ENCODE data around the gene SCEL. TPM values are rescaled to one million over a fixed set of nuclear protein-coding genes. Genes with fewer than 3 reads are reported as not detected.

Gene SCEL
- total and polyA plus RNA-seq, 8 donors = 0.19 to 76.8 (median 1.0) TPM; not detected in 4

GRCh38 chr13:77616027-77616426, 80.5 kb downstream of the SCEL start:
- TF ChIP-seq POLR2A (IDR thresholded peaks at IDR 0.05) = no peak
- no peak for TF ChIP-seq CTCF (IDR thresholded peaks at IDR 0.05)
- no peak for TF ChIP-seq EP300 (IDR thresholded peaks at IDR 0.05)
- no peak for TF ChIP-seq POLR2AphosphoS5 (IDR thresholded peaks at IDR 0.05)
- Histone ChIP-seq H3K36me3 (no peaks in the 10 kb centered on the region), H3K27me3 (no peaks in the 10 kb centered on the region), H3K9me3 (no peaks in the 10 kb centered on the region), H3K4me3 (no peak overlapping the region), H3K4me1 (no peaks in the 10 kb centered on the region), H3K27ac (no peak overlapping the region)
- no peak for DNase-seq
- intact Hi-C loops (cut with DNase I; ENCODE audit: low total_unique reads) = no loop called here

- H3K9me3 ChIP-seq = no peaks in the 10 kb centered on the region
- H3K36me3 ChIP-seq = no peaks in the 10 kb centered on the region
- no peaks in the 10 kb centered on the region for H3K27me3 ChIP-seq
- no peaks in the 10 kb centered on the region for H3K4me1 ChIP-seq
- H3K4me3 ChIP-seq = no peak overlapping the region
- intact Hi-C loops (cut with DNase I; ENCODE audit: low total_unique reads) = no loop called here
- no peak overlapping the region for H3K27ac ChIP-seq
- WGBS, 5 donors = 70 to 76% (median 74%) methylated on average over 5 of the region's 5 CpGs
- no peak for DNase-seq
- TF ChIP-seq POLR2A (IDR thresholded peaks at IDR 0.05) (no peak), POLR2AphosphoS5 (IDR thresholded peaks at IDR 0.05) (no peak), CTCF (IDR thresholded peaks at IDR 0.05) (no peak), EP300 (IDR thresholded peaks at IDR 0.05) (no peak)
These were observed 84.1 kb downstream of the SCEL start for GRCh38 chr13:77619655-77620054.

GRCh38 chr13:77620138-77620537, 84.6 kb downstream of the SCEL start:
- Histone ChIP-seq H3K4me1 (no peaks in the 10 kb centered on the region), H3K36me3 (no peaks in the 10 kb centered on the region), H3K27me3 (no peaks in the 10 kb centered on the region), H3K9me3 (no peaks in the 10 kb centered on the region), H3K27ac (no peak overlapping the region), H3K4me3 (no peak overlapping the region)
- intact Hi-C loops (cut with DNase I; ENCODE audit: low total_unique reads) = no loop called here
- 65 to 77% (median 71%) methylated on average over 1 of the region's 1 CpG for WGBS, 5 donors
- no peak for DNase-seq
- TF ChIP-seq POLR2A (IDR thresholded peaks at IDR 0.05) = no peak
- no peak for TF ChIP-seq POLR2AphosphoS5 (IDR thresholded peaks at IDR 0.05)
- TF ChIP-seq EP300 (IDR thresholded peaks at IDR 0.05) = no peak
- no peak for TF ChIP-seq CTCF (IDR thresholded peaks at IDR 0.05)

- Histone ChIP-seq H3K27me3 (no peaks in the 10 kb centered on the region), H3K36me3 (no peaks in the 10 kb centered on the region), H3K27ac (no peak overlapping the region), H3K9me3 (no peaks in the 10 kb centered on the region), H3K4me1 (no peaks in the 10 kb centered on the region), H3K4me3 (no peak overlapping the region)
- intact Hi-C loops (cut with DNase I; ENCODE audit: low total_unique reads) = no loop called here
- no peak for DNase-seq
- 43 to 66% (median 44%) methylated on average over 3 of the region's 3 CpGs for WGBS, 5 donors
- TF ChIP-seq CTCF (IDR thresholded peaks at IDR 0.05) (no peak), POLR2A (IDR thresholded peaks at IDR 0.05) (no peak), EP300 (IDR thresholded peaks at IDR 0.05) (no peak), POLR2AphosphoS5 (IDR thresholded peaks at IDR 0.05) (no peak)
These were observed 88.3 kb downstream of the SCEL start for GRCh38 chr13:77623806-77624205.
